ENCODE measurements around the gene MPL. TPM values are rescaled to one million over a fixed set of nuclear protein-coding genes. Genes with fewer than 3 reads are reported as not detected.

MPL gene
- total RNA-seq (2014; rRNA removed; shearing (Covaris generic)) = not detected in 2 replicates
- not detected in 2 replicates for polyA plus RNA-seq (2015; cell fraction: cytosol; rRNA removed)
- polyA plus RNA-seq (2015; cell fraction: nucleus; rRNA removed) = not detected in 2 replicates

- DNase-seq (ENCODE audit: low read depth) = no peak
Measured at GRCh38 chr1:43337588-43337987, at the start of gene MPL. MPL (plus strand) TSS chr1:43337818; CDS start chr1:43337849, 31 bp downstream.

DNA sequence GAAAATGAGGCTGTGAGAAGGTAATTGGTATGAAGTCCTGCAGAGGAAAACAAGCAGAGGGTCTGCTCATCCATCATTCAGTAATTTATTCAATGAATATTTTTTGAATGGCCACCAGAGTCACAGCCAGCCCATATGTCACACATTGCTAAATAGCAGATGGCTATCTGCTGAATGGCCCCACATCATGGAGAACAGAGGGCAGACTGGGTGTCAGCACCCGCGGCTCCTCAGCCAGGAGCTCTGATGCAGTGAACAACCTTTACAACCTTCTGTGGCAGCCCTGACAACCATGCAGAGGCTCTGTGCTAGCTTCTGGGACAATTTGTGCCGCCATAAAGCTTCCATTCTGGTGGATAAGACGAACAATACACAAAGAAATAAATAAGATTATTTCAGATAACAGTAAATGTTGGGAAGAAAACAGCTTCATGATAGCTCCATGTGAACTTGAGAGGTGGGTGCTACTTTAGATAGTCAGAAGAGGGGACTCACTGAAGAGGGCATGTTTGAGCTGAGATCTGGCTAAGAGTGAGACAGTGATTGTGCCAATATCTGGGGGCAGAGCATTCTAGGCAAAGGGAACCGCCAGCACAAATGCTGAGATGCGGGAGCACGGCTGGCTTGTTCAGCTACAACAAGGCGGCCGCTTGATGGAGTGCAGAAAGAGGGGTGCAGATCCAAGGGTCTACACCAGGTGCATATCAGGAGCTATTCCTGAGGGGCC lies 49.4 kb upstream of the MPL start:
- DNase-seq (ENCODE audit: low read depth) = no peak

GRCh38 chr1:43288785-43289706 lies 48.6 kb upstream of the MPL start:
- DNase-seq (ENCODE audit: low read depth) = no peak

GRCh38 chr1:43292216-43292615 lies 45.4 kb upstream of the MPL start:
- DNase-seq (ENCODE audit: low read depth) = no peak

GRCh38 chr1:43292679-43293078 lies 44.9 kb upstream of the MPL start:
- no peak for DNase-seq (ENCODE audit: low read depth)

DNA sequence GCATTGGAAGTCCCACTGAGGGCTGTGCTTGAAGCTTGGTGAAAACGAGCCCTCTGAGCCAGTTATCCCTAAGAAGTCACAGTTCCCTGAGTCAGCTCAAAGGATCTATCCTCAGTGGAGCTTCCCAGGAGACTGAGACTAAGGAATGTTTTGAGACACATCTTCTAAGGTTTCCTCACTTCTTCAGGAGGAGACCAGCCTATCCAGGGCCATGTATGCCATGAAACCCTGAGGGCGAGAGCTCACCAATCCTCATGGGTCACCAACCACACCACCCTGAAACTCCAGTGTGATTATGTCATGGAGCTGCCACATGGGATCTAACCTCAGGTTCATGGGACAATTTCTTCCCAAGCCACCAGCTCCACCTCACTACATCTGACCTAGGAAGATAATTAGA lies 44.4 kb upstream of the MPL start:
- no peak for DNase-seq (ENCODE audit: low read depth)

DNA sequence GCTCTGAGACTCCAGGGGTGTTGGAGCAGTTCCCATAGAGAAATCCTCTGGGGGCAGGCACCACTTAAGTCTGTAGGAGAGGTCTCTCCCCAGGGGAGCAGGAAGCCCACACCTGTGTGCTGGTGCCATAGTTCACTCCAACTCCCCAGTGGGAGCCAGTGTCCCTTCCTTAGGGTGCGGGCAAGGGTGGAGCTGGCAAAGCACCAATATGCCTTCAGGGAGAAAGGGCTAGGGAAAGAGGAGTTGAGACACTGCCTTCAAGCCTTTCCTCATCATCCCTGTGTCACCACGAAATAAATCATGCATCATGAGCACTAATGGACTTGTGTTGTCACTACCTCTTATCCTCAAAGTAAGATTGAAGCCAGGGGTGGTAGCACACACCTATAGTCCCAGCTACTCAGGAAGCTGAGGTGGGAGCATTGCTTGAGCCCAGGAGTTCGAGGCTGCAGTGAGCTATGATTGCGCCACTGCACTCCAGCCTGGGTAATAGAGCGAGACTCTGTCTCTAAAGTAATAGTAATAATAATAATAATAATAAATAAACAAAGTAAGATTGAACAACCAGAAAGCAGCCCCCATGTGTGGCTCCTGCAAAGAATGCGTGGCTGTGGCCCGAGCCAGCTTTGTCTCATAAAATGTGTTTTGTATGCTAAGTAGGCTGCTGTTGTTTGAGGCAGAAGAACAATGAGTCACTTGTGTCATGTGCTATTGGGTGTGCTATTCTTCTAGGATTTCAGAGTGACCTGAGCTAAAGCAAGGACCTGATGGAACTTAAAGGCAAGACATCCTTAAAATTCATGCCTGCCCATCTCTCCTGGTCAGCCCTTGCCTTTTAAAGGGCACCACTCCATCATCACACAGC lies 43.5 kb upstream of the MPL start:
- DNase-seq (ENCODE audit: low read depth) = peak; percentile 72

DNA sequence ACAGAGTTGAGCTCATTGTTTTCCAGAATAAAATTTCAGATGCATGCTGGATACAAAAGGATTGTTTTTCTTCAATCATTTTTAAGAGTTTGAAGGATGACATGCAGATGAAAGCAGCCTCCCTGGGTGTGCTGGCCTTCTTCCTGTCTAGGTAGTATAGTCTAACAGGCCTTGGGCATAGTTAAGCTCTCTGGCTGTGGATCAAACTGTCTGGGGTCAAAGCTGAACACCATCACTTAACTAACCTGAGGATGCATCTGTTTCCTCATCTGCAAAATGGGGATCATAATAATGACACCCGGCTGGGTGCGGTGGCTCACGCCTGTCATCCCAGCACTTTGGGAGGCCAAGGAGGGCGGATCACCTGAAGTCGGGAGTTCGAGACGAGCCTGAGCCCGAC lies 42.9 kb upstream of the MPL start:
- no peak for DNase-seq (ENCODE audit: low read depth)

GRCh38 chr1:43296207-43296606 lies 41.4 kb upstream of the MPL start:
- DNase-seq (ENCODE audit: low read depth) = no peak

GRCh38 chr1:43298055-43298454 lies 39.6 kb upstream of the MPL start:
- no peak for DNase-seq (ENCODE audit: low read depth)

- DNase-seq (ENCODE audit: low read depth) = no peak
Measured at GRCh38 chr1:43299101-43299500, 38.5 kb upstream of the MPL start.

GRCh38 chr1:43300378-43301094 lies 37.1 kb upstream of the MPL start, which contains the start of gene TIE1:
TIE1 (plus strand) TSS chr1:43300982; CDS start chr1:43301072, 90 bp downstream.
- peak; percentile 70 for DNase-seq (ENCODE audit: low read depth)

GRCh38 chr1:43302201-43302600 lies 35.4 kb upstream of the MPL start:
- no peak for DNase-seq (ENCODE audit: low read depth)

GRCh38 chr1:43302721-43303470 lies 34.7 kb upstream of the MPL start:
- DNase-seq (ENCODE audit: low read depth) = no peak

DNA sequence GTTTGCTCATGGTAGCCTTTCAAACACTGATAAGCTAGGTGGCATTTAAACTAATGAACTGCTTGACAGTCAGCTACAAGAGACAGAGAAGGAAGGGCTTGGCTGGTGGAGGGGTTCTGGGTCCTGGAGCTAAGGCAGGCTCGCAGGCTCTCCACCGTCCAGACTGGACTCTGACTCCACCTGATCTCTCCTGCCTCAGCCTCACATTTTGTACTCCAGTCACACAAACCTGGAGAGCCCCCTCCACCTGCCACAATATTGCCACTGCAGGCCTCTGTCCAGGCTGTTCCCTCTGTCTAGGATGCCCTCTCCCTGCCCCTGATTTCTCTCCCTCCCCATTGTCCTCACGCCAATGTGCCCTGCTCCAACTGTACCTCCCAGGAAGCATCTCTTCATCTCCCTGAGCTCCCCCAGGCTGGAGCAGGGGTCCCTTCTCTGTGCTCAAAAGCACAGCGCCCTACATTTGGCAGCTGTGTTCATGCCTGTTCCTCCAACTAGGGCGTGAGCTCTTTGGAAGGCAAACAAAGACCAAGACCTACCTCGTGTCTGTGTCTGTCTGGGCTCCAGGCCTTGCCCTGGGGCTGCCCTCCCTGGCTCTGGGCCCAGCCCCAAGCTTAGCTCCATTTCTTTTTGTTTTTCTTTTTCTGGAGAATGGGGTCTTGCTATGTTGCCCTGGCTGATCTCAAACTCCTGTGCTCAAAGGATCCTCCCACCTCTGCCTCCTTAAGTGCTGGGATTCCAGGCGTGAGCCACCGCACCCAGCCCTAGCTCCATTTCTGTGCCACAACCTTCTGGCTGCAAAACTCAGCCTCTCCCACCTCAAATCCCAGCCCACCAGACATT lies 33.9 kb upstream of the MPL start:
- DNase-seq (ENCODE audit: low read depth) = no peak

DNA sequence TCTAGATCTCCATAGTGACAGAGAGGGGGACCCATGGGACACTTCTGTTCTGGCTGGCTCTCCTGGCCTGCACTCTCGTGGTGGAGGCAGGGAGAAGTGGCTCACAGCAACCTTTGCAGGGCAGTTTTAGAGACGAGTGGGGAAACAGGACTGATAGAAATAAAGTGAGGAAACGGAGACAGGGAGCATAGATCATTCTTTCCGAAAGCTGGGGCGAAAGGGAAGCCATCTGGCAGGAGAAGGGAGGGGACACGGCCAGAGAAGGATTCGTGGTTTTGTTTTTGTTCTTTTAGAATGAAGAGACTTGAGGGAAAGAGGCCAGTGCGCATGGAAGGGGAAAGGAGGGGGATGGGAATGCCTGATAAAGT lies 33.3 kb upstream of the MPL start:
- no peak for DNase-seq (ENCODE audit: low read depth)

DNA sequence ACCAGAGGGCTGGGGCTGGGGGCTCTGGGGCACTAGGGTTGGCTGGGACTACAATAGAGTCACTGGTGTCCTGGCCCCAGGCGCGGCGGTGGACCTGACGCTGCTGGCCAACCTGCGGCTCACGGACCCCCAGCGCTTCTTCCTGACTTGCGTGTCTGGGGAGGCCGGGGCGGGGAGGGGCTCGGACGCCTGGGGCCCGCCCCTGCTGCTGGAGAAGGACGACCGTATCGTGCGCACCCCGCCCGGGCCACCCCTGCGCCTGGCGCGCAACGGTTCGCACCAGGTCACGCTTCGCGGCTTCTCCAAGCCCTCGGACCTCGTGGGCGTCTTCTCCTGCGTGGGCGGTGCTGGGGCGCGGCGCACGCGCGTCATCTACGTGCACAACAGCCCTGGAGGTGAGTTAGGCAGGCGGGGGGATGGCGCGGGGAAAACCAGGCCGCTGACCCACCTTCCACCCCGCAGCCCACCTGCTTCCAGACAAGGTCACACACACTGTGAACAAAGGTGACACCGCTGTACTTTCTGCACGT lies 32.8 kb upstream of the MPL start:
- no peak for DNase-seq (ENCODE audit: low read depth)

- no peak for DNase-seq (ENCODE audit: low read depth)
Measured at GRCh38 chr1:43305461-43305860, 32.2 kb upstream of the MPL start.

Data from HT1080 (cell line).